ENCODE results near the gene SLC6A11. TPM values are rescaled to one million over a fixed set of nuclear protein-coding genes. Genes with fewer than 3 reads are reported as not detected.

Gene SLC6A11
- total RNA-seq, 1 experiment from 2014 or later, result not detected

- Histone ChIP-seq H3K4me3 (no peak overlapping the region), H3K79me2 (ENCODE audit: low read depth) (no peaks in the 10 kb centered on the region), H3K36me3 (ENCODE audit: low read depth) (no peaks in the 10 kb centered on the region), H3F3A (ENCODE audit: insufficient read depth, low read depth) (no peaks in the 10 kb centered on the region), H3K4me1 (replicated peaks; ENCODE audit: insufficient read depth) (no peaks in the 10 kb centered on the region), H2AFZ (no peak overlapping the region), H3K9me3 (ENCODE audit: insufficient read depth, low read depth) (no peaks in the 10 kb centered on the region), H3K27me3 (ENCODE audit: insufficient read depth, low read depth) (peaks cover 26% of the 10 kb centered on the region), H3K9me2 (ENCODE audit: insufficient read depth) (no peaks in the 10 kb centered on the region), H4K20me1 (ENCODE audit: insufficient read depth) (no peaks in the 10 kb centered on the region), H3K27ac (no peak overlapping the region), H3K4me2 (no peak overlapping the region)
- no peak for DNase-seq
- intact Hi-C loops (cut with micrococcal nuclease; ENCODE audit: unreplicated experiment), result no loop called here
- TF ChIP-seq EZH2 (IDR thresholded peaks at IDR 0.05; ENCODE audit: low read depth) (no peak), CTCF (conservative IDR thresholded peaks at IDR 0.05) (no peak)
- no TSS peak for BruUV-seq (replicated peaks)
- ChIA-PET POLR2A (ENCODE audit: unreplicated experiment) (no interaction called here), CTCF (interaction anchor here (0.6 kb wide), 1 partner anchor 57 kb away, joined by 3 read pairs; no protein-coding TSS in a partner anchor)
Measured at GRCh38 chr3:10813425-10813824, 2.6 kb upstream of the SLC6A11 start.

GRCh38 chr3:10814623-10815022, 1.4 kb upstream of the SLC6A11 start:
- Histone ChIP-seq H4K20me1 (ENCODE audit: insufficient read depth) (no peaks in the 10 kb centered on the region), H3K27me3 (ENCODE audit: insufficient read depth, low read depth) (peaks cover 38% of the 10 kb centered on the region), H3K79me2 (ENCODE audit: low read depth) (no peaks in the 10 kb centered on the region), H3K36me3 (ENCODE audit: low read depth) (no peaks in the 10 kb centered on the region), H3K4me3 (no peak overlapping the region), H3K9me3 (ENCODE audit: insufficient read depth, low read depth) (no peaks in the 10 kb centered on the region), H2AFZ (no peak overlapping the region), H3F3A (ENCODE audit: insufficient read depth, low read depth) (no peaks in the 10 kb centered on the region), H3K9me2 (ENCODE audit: insufficient read depth) (no peaks in the 10 kb centered on the region), H3K4me2 (no peak overlapping the region), H3K27ac (no peak overlapping the region), H3K4me1 (replicated peaks; ENCODE audit: insufficient read depth) (no peaks in the 10 kb centered on the region)
- DNase-seq, result no peak
- intact Hi-C loops (cut with micrococcal nuclease; ENCODE audit: unreplicated experiment), result no loop called here
- BruUV-seq (replicated peaks), result no TSS peak
- CTCF ChIA-PET, result no interaction called here
- POLR2A ChIA-PET (ENCODE audit: unreplicated experiment), result no interaction called here
- TF ChIP-seq CTCF (conservative IDR thresholded peaks at IDR 0.05), result no peak
- TF ChIP-seq EZH2 (IDR thresholded peaks at IDR 0.05; ENCODE audit: low read depth), result no peak

GRCh38 chr3:10815487-10815886, 541 bp upstream of the SLC6A11 start:
- no peak for DNase-seq
- H3K79me2 ChIP-seq (ENCODE audit: low read depth), result no peaks in the 10 kb centered on the region
- H3K36me3 ChIP-seq (ENCODE audit: low read depth), result no peaks in the 10 kb centered on the region
- H3K27ac ChIP-seq, result no peak overlapping the region
- H2AFZ ChIP-seq, result no peak overlapping the region
- no peaks in the 10 kb centered on the region for H3K9me3 ChIP-seq (ENCODE audit: insufficient read depth, low read depth)
- H3K4me1 ChIP-seq (replicated peaks; ENCODE audit: insufficient read depth), result no peaks in the 10 kb centered on the region
- H3F3A ChIP-seq (ENCODE audit: insufficient read depth, low read depth), result no peaks in the 10 kb centered on the region
- peaks cover 41% of the 10 kb centered on the region for H3K27me3 ChIP-seq (ENCODE audit: insufficient read depth, low read depth)
- no TSS peak for BruUV-seq (replicated peaks)
- TF ChIP-seq CTCF (conservative IDR thresholded peaks at IDR 0.05), result no peak
- TF ChIP-seq EZH2 (IDR thresholded peaks at IDR 0.05; ENCODE audit: low read depth), result no peak
- H3K9me2 ChIP-seq (ENCODE audit: insufficient read depth), result no peaks in the 10 kb centered on the region
- H4K20me1 ChIP-seq (ENCODE audit: insufficient read depth), result no peaks in the 10 kb centered on the region
- no peak overlapping the region for H3K4me2 ChIP-seq
- no peak overlapping the region for H3K4me3 ChIP-seq
- CTCF ChIA-PET, result no interaction called here
- intact Hi-C loops (cut with micrococcal nuclease; ENCODE audit: unreplicated experiment), result no loop called here
- POLR2A ChIA-PET (ENCODE audit: unreplicated experiment), result no interaction called here
